HCT116 (cell line): ENCODE measurements around the gene RAMAC. TPM values are rescaled to one million over a fixed set of nuclear protein-coding genes. Genes with fewer than 3 reads are reported as not detected.

Experiments used
- ATAC-seq: fragments of 200-7000 bp; cut with Tn5 transposase; 2 replicates; pipeline ENCODE4 v1.9.1; 2020; ENCODE audit warnings: mild to moderate bottlenecking, moderate library complexity
- BruUV-seq: library from RNA; stranded (reverse); fragments of 400-500 nt; replicated peaks from 2 replicates; lab custom pipeline; 2021; lab: Mats Ljungman, UMichigan
- CTCF ChIA-PET: fragments of 300-600 bp; sonication (Branson Sonifier 250); formaldehyde crosslinking; loops from one replicate; lab custom pipeline; 2021; ENCODE audit warnings: antibody characterized with exemption; lab: Charles Lee
- POLR2A ChIA-PET: fragments of 300-600, 350-600 bp; sonication (Branson Sonifier 250); formaldehyde crosslinking; loops from one replicate; lab custom pipeline; 2021; ENCODE audit warnings: antibody characterized with exemption; lab: Charles Lee
- RAD21 ChIA-PET, 2 experiments: fragments of 300-600 bp; sonication (Branson Sonifier 250); formaldehyde crosslinking; loops; one replicate each; lab custom pipeline; 2023; ENCODE audit warnings: low total read pairs in 2 of 2; ENCODE audit not compliant: uncharacterized antibody in 2 of 2, unreplicated experiment in 2 of 2, low non-redundant PET in 1 of 2; lab: Charles Lee
- DNase-seq: peaks from one replicate; pipeline ENCODE4 v3.0.0-alpha.2; 2010; ENCODE audit warnings: low read depth, low spot score
- H2AFZ ChIP-seq: fragments of 200-600 bp; shearing (Covaris generic), sonication (generic); 2 replicates; pipeline ENCODE4 v1.6.1; 2017; ENCODE audit warnings: low read depth, mixed run types, mixed read lengths, antibody characterized with exemption, low read length; ENCODE audit not compliant: poor library complexity, severe bottlenecking
- H3K27ac ChIP-seq: 2 replicates; pipeline ENCODE4 v1.5.1; 2012; ENCODE audit warnings: low read depth, low read length
- H3K27me3 ChIP-seq: fragments of 200-600 bp; sonication (generic); 2 replicates; pipeline ENCODE4 v1.6.1; 2016; ENCODE audit warnings: mixed run types, low read length, mixed read lengths; ENCODE audit not compliant: insufficient read depth
- H3K36me3 ChIP-seq, 2 experiments: fragments of 200-500 bp in 1 of 2; fragments of 200-600 bp in 1 of 2; sonication (Bioruptor generic) in 1 of 2; sonication (generic) in 1 of 2; 2 replicates each; pipeline versions ENCODE4 v1.5.1 to v1.6.1; 2014 to 2016; ENCODE audit warnings: low read length in 2 of 2, inconsistent platforms in 1 of 2, mixed read lengths in 1 of 2, mixed run types in 1 of 2; ENCODE audit not compliant: insufficient read depth in 2 of 2, control insufficient read depth in 1 of 2
- H3K4me1 ChIP-seq, 2 experiments: fragments of 200-600 bp in 1 of 2; sonication (generic) in 1 of 2; 2 replicates each; pipeline versions ENCODE4 v1.5.1 to v1.6.1; 2012 to 2017; ENCODE audit warnings: low read length in 2 of 2, inconsistent platforms in 1 of 2, mild to moderate bottlenecking in 1 of 2, mixed read lengths in 1 of 2, mixed run types in 1 of 2, moderate library complexity in 1 of 2; ENCODE audit not compliant: insufficient read depth in 2 of 2, control insufficient read depth in 1 of 2
- H3K4me2 ChIP-seq: fragments of 200-600 bp; sonication (generic); 2 replicates; pipeline ENCODE4 v1.6.1; 2017; ENCODE audit warnings: mixed run types, low read length, mixed read lengths
- H3K4me3 ChIP-seq, 2 experiments: fragments of 200-600 bp in 1 of 2; sonication (generic) in 1 of 2; replicated peaks in 1 of 2; 2 replicates each; pipeline ENCODE4 v1.5.1; 2011 to 2016; ENCODE audit warnings: low read length in 2 of 2, control low read depth in 1 of 2, low read depth in 1 of 2, mild to moderate bottlenecking in 1 of 2, mixed read lengths in 1 of 2, mixed run types in 1 of 2
- H3K79me2 ChIP-seq: fragments of 200-600 bp; sonication (generic); 2 replicates; pipeline ENCODE4 v1.6.1; 2017; ENCODE audit warnings: mild to moderate bottlenecking, mixed run types, low read length, moderate library complexity, mixed read lengths; ENCODE audit not compliant: insufficient read depth
- H3K9ac ChIP-seq: fragments of 200-600 bp; sonication (generic); 2 replicates; pipeline ENCODE4 v1.6.1; 2016; ENCODE audit warnings: low read length, mixed read lengths
- H3K9me2 ChIP-seq: fragments of 200-600 bp; sonication (generic), shearing (Covaris generic); 2 replicates; pipeline ENCODE4 v1.6.1; 2017; ENCODE audit warnings: mixed run types, mild to moderate bottlenecking, moderate library complexity; ENCODE audit not compliant: insufficient read depth
- H3K9me3 ChIP-seq, 2 experiments: fragments of 200-500 bp in 1 of 2; fragments of 200-600 bp in 1 of 2; sonication (Bioruptor generic) in 1 of 2; sonication (generic) in 1 of 2; 2 replicates each; pipeline ENCODE4 v1.6.1; 2014 to 2017; ENCODE audit warnings: low read length in 2 of 2, mixed read lengths in 2 of 2, inconsistent platforms in 1 of 2, low read depth in 1 of 2, mild to moderate bottlenecking in 1 of 2, mixed run types in 1 of 2, moderate library complexity in 1 of 2; ENCODE audit not compliant: control insufficient read depth in 1 of 2, insufficient read depth in 1 of 2
- H4K20me1 ChIP-seq: fragments of 200-600 bp; sonication (generic), shearing (Covaris generic); 2 replicates; pipeline ENCODE4 v1.6.1; 2017; ENCODE audit warnings: mixed run types, mild to moderate bottlenecking, moderate library complexity; ENCODE audit not compliant: insufficient read depth
- CBX3 ChIP-seq: IDR thresholded peaks from 2 replicates; pipeline ENCODE4 v1.6.1; 2012; ENCODE audit warnings: low read depth
- CEBPB ChIP-seq: IDR thresholded peaks from 2 replicates; pipeline ENCODE4 v1.6.1; 2012; ENCODE audit warnings: low read depth
- EZH2phosphoT487 ChIP-seq: fragments of 200-600 bp; IDR thresholded peaks from 2 replicates; pipeline ENCODE4 v1.6.1; 2018; ENCODE audit warnings: antibody characterized with exemption, borderline replicate concordance
- JUND ChIP-seq: IDR thresholded peaks from 2 replicates; pipeline ENCODE4 v1.6.1; 2012
- POLR2A ChIP-seq: IDR thresholded peaks from 2 replicates; pipeline ENCODE4 v1.7.0; 2011; ENCODE audit warnings: borderline replicate concordance; ENCODE audit not compliant: insufficient read depth, insufficient read length; ENCODE audit errors: extremely low read depth
- POLR2AphosphoS5 ChIP-seq: IDR thresholded peaks from 2 replicates; pipeline ENCODE4 v1.6.1; 2011; ENCODE audit warnings: mild to moderate bottlenecking, low read depth, low read length, moderate library complexity
- SIN3A ChIP-seq: IDR thresholded peaks from 2 replicates; pipeline ENCODE4 v1.6.1; 2012; ENCODE audit warnings: low read depth
- SP1 ChIP-seq: IDR thresholded peaks from 2 replicates; pipeline ENCODE4 v1.6.1; 2012; ENCODE audit warnings: low read depth
- SRF ChIP-seq: IDR thresholded peaks from 2 replicates; pipeline ENCODE4 v1.6.1; 2012; ENCODE audit warnings: low read depth
- YY1 ChIP-seq: IDR thresholded peaks from 2 replicates; pipeline ENCODE4 v1.6.1; 2011; ENCODE audit warnings: low read length, low read depth, moderate library complexity, mild to moderate bottlenecking; ENCODE audit not compliant: insufficient replicate concordance; ENCODE audit errors: extremely low read depth
- intact Hi-C: fragments of 100-400 bp; cut with micrococcal nuclease; formaldehyde crosslinking; loops from 2 replicates; pipeline ENCODE4 v1.10.0; 2022
- total RNA-seq: library from RNA; stranded (reverse); gene quantifications from one replicate; pipeline ENCODE4 v1.2.1, GENCODE V29; 2021; ENCODE audit not compliant: unreplicated experiment
- TF ChIP-seq, protein P1 (sequence below): IDR thresholded peaks from 2 replicates; pipeline ENCODE4 v1.6.1; 2012

RAMAC gene
- total RNA-seq, 1 experiment from 2014 or later, result 16.5 TPM

DNA sequence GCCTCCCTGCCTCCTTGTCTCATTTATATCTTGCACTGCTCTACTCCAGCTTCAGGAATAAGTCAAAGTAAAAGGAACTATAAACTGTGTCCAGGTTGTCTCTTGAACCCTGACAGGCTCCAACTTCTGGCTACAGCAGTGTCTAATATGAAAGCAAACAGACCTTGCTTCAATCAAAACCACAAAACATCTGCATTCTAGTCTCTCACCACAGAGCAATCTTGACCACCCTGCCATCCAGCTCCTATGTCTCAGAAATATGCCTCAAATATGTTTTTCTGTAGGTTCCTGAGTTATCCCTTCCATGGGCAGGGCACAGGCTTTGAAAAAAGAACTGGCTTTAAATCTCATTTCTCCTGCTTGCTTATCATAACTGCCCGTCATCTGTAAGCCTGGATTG lies 13.0 kb upstream of the RAMAC start:
- no TSS peak for BruUV-seq
- no peak for ATAC-seq
- CTCF ChIA-PET, result no interaction called here

DNA sequence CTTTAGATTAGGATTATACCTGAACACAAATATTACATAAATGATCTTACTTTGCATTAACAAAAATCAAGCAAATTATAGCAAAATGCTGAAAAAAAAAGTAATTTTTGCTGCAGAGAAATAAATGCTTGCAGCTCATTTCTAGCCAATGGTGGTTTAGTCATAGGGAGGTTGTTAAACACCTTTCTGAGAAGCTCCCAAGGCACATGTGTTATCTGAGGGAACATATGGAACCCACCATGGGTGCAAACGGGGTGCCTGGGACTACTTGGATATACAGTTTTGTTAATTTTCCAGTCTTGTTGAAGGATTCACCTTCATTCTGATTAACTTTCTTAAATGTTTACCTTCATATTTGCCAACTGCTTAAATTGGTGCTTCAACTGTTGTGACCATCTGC lies 8.9 kb upstream of the RAMAC start:
- Histone ChIP-seq H3K9ac (no peak overlapping the region), H3K9me3 (no peaks in the 10 kb centered on the region), H3K36me3 (no peaks in the 10 kb centered on the region), H3K4me2 (no peak overlapping the region), H3K27ac (no peak overlapping the region), H3K4me1 (no peaks in the 10 kb centered on the region), H3K27me3 (no peaks in the 10 kb centered on the region), H3K79me2 (no peaks in the 10 kb centered on the region)
- POLR2A ChIA-PET, result no interaction called here
- intact Hi-C loops, result no loop called here
- RAD21 ChIA-PET, result interaction anchor here in 1 of 2 experiments (0.7 kb wide), 1 partner anchor 18 kb away, joined by 5 read pairs; no protein-coding TSS in a partner anchor
- no peak for TF ChIP-seq CBX3
- TF ChIP-seq SRF, result no peak
- no peak for TF ChIP-seq YY1
- TF ChIP-seq POLR2AphosphoS5, result no peak
- no peak for TF ChIP-seq SP1
- TF ChIP-seq EZH2phosphoT487, result no peak
- TF ChIP-seq, protein P1, sequence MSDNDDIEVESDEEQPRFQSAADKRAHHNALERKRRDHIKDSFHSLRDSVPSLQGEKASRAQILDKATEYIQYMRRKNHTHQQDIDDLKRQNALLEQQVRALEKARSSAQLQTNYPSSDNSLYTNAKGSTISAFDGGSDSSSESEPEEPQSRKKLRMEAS, result no peak
- no peak for TF ChIP-seq SIN3A
- TF ChIP-seq POLR2A, result no peak
- TF ChIP-seq CEBPB, result no peak
- TF ChIP-seq JUND, result no peak
- TF ChIP-seq, all 23 proteins: peak for 0
- no TSS peak for BruUV-seq
- CTCF ChIA-PET, result no interaction called here
- Histone ChIP-seq H3K9me2 (no peaks in the 10 kb centered on the region), H4K20me1 (no peaks in the 10 kb centered on the region), H2AFZ (no peak overlapping the region), H3K4me3 (no peak overlapping the region)
- ATAC-seq (no peak), DNase-seq (no peak)

More for the DNA sequence above, 13.0 kb upstream of the RAMAC start:
- DNase-seq, result no peak
- intact Hi-C loops, result no loop called here
- TF ChIP-seq JUND (no peak), CBX3 (no peak)
- ChIA-PET POLR2A (no interaction called here), RAD21 (no interaction called here)
- Histone ChIP-seq H3K9me2 (no peaks in the 10 kb centered on the region), H3K4me2 (no peak overlapping the region), H3K27me3 (0 out of 2 replicates have a peak, but pooled peaks cover 4% of the 10 kb centered on the region), H3K4me1 (no peaks in the 10 kb centered on the region), H4K20me1 (no peaks in the 10 kb centered on the region), H2AFZ (no peak overlapping the region), H3K36me3 (no peaks in the 10 kb centered on the region), H3K27ac (no peak overlapping the region), H3K9ac (no peak overlapping the region), H3K9me3 (no peaks in the 10 kb centered on the region), H3K4me3 (no peak overlapping the region), H3K79me2 (no peaks in the 10 kb centered on the region)
